ENCODE results near the gene ISOC2. TPM values are rescaled to one million over a fixed set of nuclear protein-coding genes. Genes with fewer than 3 reads are reported as not detected.
A peak's percentile ranks its signal among the peaks of the same experiment; 100 is the strongest.

Gene ISOC2
- polyA plus RNA-seq, 1 donor from 2014 or later: 40.0 TPM

DNA sequence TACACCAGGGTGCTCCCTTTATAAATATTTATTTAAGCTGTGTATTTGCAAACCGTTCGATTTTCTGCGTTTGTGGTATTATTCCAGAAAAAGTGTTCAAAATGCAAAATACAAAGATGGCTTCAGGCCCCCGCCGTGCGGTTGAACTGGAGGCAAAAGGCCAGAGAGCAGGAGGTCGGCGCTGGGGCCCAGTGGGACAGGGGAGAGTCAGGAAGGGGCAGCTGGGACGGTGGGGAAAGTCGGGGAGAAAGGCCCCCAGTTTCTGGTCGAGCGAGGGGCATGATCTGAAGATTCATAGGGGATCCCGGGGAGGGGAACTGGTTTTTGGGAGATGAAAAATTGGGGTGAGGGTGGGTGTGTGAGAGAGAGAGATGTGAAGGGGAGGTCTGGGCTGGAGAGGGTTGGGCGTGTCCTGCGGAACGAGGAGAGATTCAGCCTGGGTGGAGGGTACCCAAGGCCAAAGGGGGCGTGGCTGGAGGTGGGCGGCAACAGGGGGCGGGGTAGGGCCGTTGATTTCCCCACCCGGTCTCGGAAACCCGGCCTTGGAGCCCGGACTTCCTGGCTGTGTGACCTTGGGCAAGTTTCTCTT, 678 bp downstream of the ISOC2 start:
- peaks cover 10 to 17% (median 15%) of the 10 kb centered on the region in 3 donors for H3K4me1 Mint-ChIP-seq
- no peaks in the 10 kb centered on the region for H3K36me3 Mint-ChIP-seq
- peak overlapping the region; percentile 23 to 77 (median 49) for H3K27ac Mint-ChIP-seq
- H3K27me3 Mint-ChIP-seq: no peaks in the 10 kb centered on the region
- no peaks in the 10 kb centered on the region for H3K9me3 Mint-ChIP-seq
- H3K4me3 Mint-ChIP-seq: peak overlapping the region; percentile 82 to 98 (median 92)

DNA sequence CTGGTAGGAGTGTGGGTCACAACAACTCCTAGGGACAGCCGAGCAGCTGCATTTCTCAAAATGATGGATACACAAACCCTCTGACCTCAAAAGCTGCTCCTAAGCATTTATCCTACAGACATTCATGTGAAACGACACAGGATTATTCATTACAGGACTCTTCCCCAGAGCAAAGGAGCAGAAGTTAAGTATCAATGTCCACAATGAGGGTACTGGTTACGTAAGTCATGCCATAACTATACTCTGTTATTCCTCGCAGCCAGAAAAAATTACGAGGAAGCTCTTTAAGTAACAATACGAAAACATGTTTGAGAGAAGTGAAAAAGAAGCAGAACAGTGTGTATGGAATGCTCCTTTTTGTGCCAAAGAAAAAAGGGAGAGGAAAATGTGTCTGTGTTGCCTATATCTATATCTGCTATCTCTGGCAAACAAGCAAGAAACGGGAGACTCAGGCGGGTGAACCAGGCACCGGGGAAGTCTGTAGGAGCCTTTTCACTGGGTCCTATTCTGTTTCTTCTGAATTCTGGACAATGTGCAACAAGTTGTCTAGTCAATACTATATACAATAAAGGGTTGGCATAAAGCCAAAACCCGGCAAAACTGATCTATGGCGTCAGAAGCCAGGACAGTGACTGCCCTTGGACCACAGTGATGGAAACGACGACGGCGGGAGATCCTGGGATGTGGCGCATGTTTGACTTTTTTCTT, 1.3 kb downstream of the ISOC2 start:
- peak overlapping the region; percentile 55 to 98 (median 85) for H3K4me3 Mint-ChIP-seq
- peaks cover 2% of the 10 kb centered on the region for H3K36me3 Mint-ChIP-seq
- H3K27me3 Mint-ChIP-seq: no peaks in the 10 kb centered on the region
- peak overlapping the region in 1 of 3 donors; percentile 49 for H3K27ac Mint-ChIP-seq
- H3K4me1 Mint-ChIP-seq: peaks cover 10 to 17% (median 15%) of the 10 kb centered on the region in 3 donors
- H3K9me3 Mint-ChIP-seq: no peaks in the 10 kb centered on the region

DNA sequence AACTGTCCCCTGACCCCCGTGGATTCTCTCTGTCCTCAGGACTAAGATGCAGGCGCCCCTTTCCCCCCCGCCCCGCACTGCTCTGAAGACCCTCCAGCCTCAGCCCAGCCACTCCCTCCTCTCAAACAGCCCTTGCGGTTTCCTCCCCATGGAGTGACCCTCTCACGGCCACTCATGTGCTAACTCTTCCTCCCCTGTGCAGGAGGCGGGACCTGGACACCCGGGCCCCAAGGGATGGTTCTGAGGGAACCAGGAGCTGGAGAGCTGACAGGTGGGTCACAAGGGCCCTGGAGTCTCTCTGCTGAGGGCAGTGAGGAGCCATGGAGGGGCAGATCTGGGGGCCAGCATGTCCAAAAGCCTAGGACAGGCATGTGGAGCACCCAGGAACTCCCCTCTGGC, 1.9 kb downstream of the ISOC2 start:
- Mint-ChIP-seq H3K27ac (no peak overlapping the region), H3K36me3 (peaks cover 5% of the 10 kb centered on the region), H3K9me3 (peaks cover 0 to 1% (median 0%) of the 10 kb centered on the region in 3 donors), H3K4me1 (peaks cover 10 to 17% (median 15%) of the 10 kb centered on the region in 3 donors), H3K4me3 (peak overlapping the region in 2 of 4 donors; percentile 82 to 88), H3K27me3 (peaks cover 3% of the 10 kb centered on the region)

DNA sequence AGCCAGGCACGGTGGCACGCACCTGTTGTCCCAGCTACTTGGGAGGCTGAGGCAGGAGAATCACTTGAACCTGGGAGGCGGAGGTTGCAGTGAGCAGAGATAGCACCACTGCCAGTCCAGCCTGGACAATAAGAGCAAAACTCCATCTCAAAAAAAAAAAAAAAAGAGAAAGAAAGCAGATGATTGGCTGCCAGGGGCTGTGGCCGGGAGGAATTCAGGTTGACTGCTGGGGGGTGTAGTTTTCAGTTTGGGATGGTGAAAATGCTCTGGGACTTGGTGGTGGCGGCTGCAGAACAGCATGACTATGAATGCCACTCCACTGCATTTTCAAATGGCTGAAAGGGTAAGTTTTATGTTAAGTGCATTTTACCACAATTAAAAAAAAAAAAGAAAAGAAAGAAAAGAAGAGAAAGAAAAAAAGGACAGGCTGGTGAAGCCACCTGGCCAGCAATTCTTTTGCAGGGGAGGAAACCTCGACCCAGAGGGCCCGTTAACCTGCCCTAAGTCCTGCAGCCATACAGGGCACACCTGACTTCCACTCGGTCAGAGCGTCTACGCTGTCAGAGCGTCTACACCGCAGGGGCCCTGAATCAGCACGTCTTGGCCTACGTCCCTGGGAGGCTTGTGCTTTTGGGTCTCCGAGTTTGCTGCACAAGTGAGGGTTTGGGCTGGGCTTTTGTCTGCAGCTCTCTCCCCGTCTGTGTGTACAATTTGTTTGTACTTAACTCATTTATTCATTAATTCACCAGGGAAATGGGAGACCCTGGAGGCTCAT, 3.6 kb downstream of the ISOC2 start:
- Mint-ChIP-seq H3K4me1 (peaks cover 10 to 23% (median 18%) of the 10 kb centered on the region in 3 donors), H3K27ac (no peak overlapping the region), H3K9me3 (peaks cover 0 to 1% (median 0%) of the 10 kb centered on the region in 3 donors), H3K36me3 (peaks cover 15% of the 10 kb centered on the region), H3K4me3 (peak overlapping the region in 2 of 4 donors; percentile 33 to 52), H3K27me3 (peaks cover 6% of the 10 kb centered on the region)

GRCh38 chr19:55456347-55456746, 5.1 kb downstream of the ISOC2 start:
- Mint-ChIP-seq H3K4me1 (peaks cover 4 to 20% (median 14%) of the 10 kb centered on the region in 3 donors), H3K9me3 (peaks cover 0 to 1% (median 0%) of the 10 kb centered on the region in 3 donors), H3K27ac (no peak overlapping the region), H3K36me3 (peaks cover 15% of the 10 kb centered on the region), H3K4me3 (peak overlapping the region in 1 of 4 donors; percentile 8), H3K27me3 (peaks cover 11% of the 10 kb centered on the region)

DNA sequence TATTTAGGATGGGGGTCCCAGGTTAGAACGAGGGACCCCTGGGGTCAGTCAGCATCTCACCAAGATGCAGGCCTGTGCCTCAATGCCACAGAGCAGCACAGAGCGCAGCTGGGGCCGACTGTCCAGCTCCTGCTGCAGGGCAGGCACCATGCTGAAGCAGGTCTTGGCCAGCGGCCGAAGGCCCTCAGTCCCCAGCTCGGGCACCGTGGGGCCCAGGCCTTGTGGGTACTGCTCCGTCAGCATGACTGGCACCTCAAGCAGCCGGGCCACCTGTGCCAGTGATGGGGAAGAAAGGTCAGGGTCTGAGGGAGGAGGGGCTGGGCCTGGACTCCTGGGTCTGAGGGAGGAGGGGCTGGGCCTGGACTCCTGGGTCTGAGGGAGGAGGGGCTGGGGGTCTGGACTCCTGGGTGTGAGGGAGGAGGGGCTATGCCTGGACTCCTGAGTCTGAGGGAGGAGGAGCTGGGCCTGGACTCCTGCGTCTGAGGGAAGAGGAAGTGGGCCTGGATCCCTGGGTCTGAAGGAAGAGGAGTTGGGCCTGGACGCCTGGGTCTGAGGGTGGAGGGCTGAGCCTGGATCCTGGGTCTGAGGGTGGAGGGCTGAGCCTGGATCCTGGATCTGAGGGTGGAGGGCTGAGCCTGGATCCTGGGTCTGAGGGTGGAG, 5.7 kb downstream of the ISOC2 start:
- Mint-ChIP-seq H3K27ac (peak overlapping the region in 1 of 3 donors; percentile 89), H3K36me3 (peaks cover 15% of the 10 kb centered on the region), H3K9me3 (peaks cover 0 to 1% (median 0%) of the 10 kb centered on the region in 3 donors), H3K4me1 (peaks cover 4 to 17% (median 14%) of the 10 kb centered on the region in 3 donors), H3K4me3 (no peak overlapping the region), H3K27me3 (peaks cover 11% of the 10 kb centered on the region)

DNA sequence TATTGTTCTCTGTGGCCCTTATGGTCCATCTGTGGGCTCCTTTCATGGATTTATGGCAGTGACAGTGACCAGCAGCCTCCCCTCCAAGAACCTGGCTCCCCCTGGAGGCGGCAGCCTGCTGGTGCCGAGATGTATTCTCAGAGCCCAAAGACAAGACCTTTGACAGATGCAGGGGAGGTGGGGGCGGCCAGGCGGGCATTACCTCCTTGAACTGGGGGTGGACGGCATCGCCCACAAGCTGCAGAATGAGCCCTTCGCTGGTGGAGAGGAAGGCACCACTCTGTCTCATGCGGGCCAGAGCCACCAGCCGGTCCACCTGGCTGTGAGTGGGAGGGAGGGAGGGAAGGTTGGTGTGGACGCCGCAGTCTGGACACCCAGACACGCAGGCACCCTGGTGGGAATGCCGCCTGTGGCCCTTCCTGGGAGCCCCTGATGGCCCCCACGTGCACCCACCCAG, 6.6 kb downstream of the ISOC2 start:
- Mint-ChIP-seq H3K4me1 (peaks cover 0 to 11% (median 6%) of the 10 kb centered on the region in 3 donors), H3K36me3 (peaks cover 15% of the 10 kb centered on the region), H3K27me3 (peaks cover 13% of the 10 kb centered on the region), H3K9me3 (peaks cover 0 to 1% (median 0%) of the 10 kb centered on the region in 3 donors), H3K27ac (peak overlapping the region in 1 of 3 donors; percentile 89), H3K4me3 (peak overlapping the region in 1 of 4 donors; percentile 60)

DNA sequence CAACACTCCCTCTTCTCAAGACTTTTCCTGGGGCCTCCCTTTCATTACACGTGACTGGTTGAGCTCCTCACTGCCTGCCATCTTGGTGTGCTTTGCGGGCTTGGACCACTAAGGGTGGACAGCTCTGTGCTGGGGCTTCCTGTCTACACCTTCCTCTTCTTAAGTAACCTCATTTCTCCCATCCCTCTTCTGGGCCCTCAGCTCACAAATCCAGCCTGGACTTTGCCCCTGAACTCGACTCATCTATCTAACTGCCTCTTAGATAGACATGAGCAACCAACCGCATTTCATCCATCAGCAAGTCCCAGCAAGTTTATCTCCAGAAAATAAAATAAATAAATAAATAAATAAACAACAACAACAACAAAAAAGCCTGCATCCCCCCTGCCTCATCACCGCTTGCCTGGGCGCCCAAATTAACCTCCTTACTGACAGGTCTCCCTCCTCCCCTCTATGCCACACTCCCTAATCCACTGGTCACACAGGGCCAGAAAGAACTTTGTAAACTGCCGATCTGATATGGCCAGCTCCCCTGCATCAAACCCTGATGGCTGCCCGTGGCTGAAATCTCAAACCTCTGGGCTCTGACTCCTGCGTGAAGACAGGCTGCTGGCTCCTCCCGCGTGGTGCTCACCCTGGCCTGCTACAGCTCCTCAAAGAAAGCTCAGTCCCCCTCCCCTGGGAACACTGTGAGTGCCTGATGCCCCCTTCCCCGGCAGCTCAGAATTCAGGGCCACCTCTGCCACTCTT, 7.8 kb downstream of the ISOC2 start:
- Mint-ChIP-seq H3K36me3 (peaks cover 15% of the 10 kb centered on the region), H3K4me1 (peaks cover 0 to 10% (median 6%) of the 10 kb centered on the region in 3 donors), H3K9me3 (peaks cover 0 to 1% (median 0%) of the 10 kb centered on the region in 3 donors), H3K27me3 (peaks cover 13% of the 10 kb centered on the region), H3K4me3 (peak overlapping the region in 2 of 4 donors; percentile 47 to 70), H3K27ac (peak overlapping the region in 1 of 3 donors; percentile 89)

- Mint-ChIP-seq H3K27me3 (peaks cover 13% of the 10 kb centered on the region), H3K4me3 (peak overlapping the region in 1 of 4 donors; percentile 72), H3K4me1 (peaks cover 0 to 10% (median 6%) of the 10 kb centered on the region in 3 donors), H3K9me3 (peaks cover 0 to 1% (median 0%) of the 10 kb centered on the region in 3 donors), H3K36me3 (peaks cover 15% of the 10 kb centered on the region), H3K27ac (peak overlapping the region in 1 of 3 donors; percentile 14)
Observed at GRCh38 chr19:55452749-55453346, 8.6 kb downstream of the ISOC2 start.

DNA sequence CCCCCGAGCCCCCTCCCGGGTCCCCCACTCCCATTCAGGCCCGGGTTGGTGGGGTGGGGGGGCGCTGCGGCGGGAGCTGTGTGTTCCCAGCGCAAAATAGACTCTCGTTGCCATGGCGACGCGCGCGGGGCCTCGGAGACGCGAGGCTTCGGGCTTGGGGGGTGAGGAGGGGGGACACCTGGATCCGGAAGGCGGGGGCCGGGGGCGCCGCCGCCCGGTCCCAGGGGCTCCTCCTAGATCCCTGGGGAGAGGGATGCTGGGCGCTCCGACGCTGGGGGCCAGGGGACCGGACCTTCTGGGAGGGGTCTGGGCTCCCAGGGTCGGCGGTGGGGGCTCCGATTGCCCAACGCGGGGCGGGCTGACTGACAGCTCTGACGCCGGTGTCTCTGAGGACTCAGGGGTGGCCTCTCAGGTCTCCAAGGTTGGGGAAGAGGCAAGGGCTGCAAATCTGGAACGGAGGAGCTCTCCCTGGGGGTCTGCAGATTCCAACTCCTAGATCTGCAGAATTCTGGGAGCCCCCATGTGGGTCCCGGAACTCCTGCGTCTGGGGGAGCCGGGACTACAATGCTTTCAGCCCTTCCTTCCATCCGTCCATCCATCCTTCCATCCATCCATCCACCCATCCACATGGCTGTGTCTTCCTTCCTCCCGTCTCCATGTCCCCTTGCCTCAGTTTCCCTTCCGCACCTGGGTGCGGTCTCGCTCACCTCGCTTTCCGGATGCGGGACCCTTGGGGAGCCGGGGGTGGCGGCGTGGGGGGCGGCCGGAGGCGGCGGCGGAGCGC, 9.3 kb downstream of the ISOC2 start:
- Mint-ChIP-seq H3K4me1 (peaks cover 0 to 10% (median 6%) of the 10 kb centered on the region in 3 donors), H3K36me3 (peaks cover 15% of the 10 kb centered on the region), H3K4me3 (peak overlapping the region in 1 of 4 donors; percentile 90), H3K27me3 (peaks cover 13% of the 10 kb centered on the region), H3K27ac (no peak overlapping the region), H3K9me3 (peaks cover 0 to 1% (median 0%) of the 10 kb centered on the region in 3 donors)

GRCh38 chr19:55451163-55451964, 10.1 kb downstream of the ISOC2 start:
- H3K36me3 Mint-ChIP-seq: peaks cover 15% of the 10 kb centered on the region
- peaks cover 0 to 10% (median 6%) of the 10 kb centered on the region in 3 donors for H3K4me1 Mint-ChIP-seq
- peaks cover 13% of the 10 kb centered on the region for H3K27me3 Mint-ChIP-seq
- H3K27ac Mint-ChIP-seq: no peak overlapping the region
- peaks cover 0 to 1% (median 0%) of the 10 kb centered on the region in 3 donors for H3K9me3 Mint-ChIP-seq
- H3K4me3 Mint-ChIP-seq: peak overlapping the region in 3 of 4 donors; percentile 60 to 90 (median 66)

- Mint-ChIP-seq H3K4me3 (no peak overlapping the region), H3K27me3 (peaks cover 22% of the 10 kb centered on the region), H3K9me3 (no peaks in the 10 kb centered on the region), H3K36me3 (peaks cover 10% of the 10 kb centered on the region), H3K27ac (no peak overlapping the region), H3K4me1 (peaks cover 0 to 10% (median 6%) of the 10 kb centered on the region in 3 donors)
Observed at GRCh38 chr19:55449469-55449868, 12.0 kb downstream of the ISOC2 start.
